Superior temporal gyrus (tissue), 1 donor: Measurements from ENCODE around the gene RNF150.
A peak's percentile ranks its signal among the peaks of the same experiment; 100 is the strongest.

Experiments
- DNase-seq: peaks from one replicate; pipeline ENCODE4 v3.0.0-alpha.2; 2016; ENCODE audit errors: extremely low spot score

The RNF150 gene

GRCh38 chr4:140865253-140866217, 267.7 kb downstream of the RNF150 start:
- no peak for DNase-seq

- DNase-seq, result no peak
Observed at GRCh38 chr4:140863197-140863596, 270.1 kb downstream of the RNF150 start.

GRCh38 chr4:140862177-140862442, 271.2 kb downstream of the RNF150 start:
- no peak for DNase-seq

GRCh38 chr4:140861359-140862176, 271.7 kb downstream of the RNF150 start:
- DNase-seq, result peak; percentile 95

- DNase-seq, result no peak
Observed at GRCh38 chr4:140858897-140859296, 274.4 kb downstream of the RNF150 start.

- DNase-seq, result no peak
Observed at GRCh38 chr4:140857111-140857510, 276.2 kb downstream of the RNF150 start.

- DNase-seq, result no peak
Observed at GRCh38 chr4:140856621-140857062, 276.6 kb downstream of the RNF150 start.

GRCh38 chr4:140854168-140854567, 279.1 kb downstream of the RNF150 start:
- DNase-seq, result no peak

- no peak for DNase-seq
Observed at GRCh38 chr4:140851804-140852203, 281.5 kb downstream of the RNF150 start.

GRCh38 chr4:140851032-140851636, 282.1 kb downstream of the RNF150 start:
- DNase-seq, result peak; percentile 86

- DNase-seq, result no peak
Observed at GRCh38 chr4:140849526-140849925, 283.7 kb downstream of the RNF150 start.

- no peak for DNase-seq
Observed at GRCh38 chr4:140846736-140847135, 286.5 kb downstream of the RNF150 start.

GRCh38 chr4:140844061-140844460, 289.2 kb downstream of the RNF150 start:
- no peak for DNase-seq

- DNase-seq, result no peak
Observed at GRCh38 chr4:140841186-140841585, 292.1 kb downstream of the RNF150 start.

GRCh38 chr4:140839888-140840790, 293.1 kb downstream of the RNF150 start:
- DNase-seq, result no peak

- DNase-seq, result no peak
Observed at GRCh38 chr4:140839406-140839805, 293.9 kb downstream of the RNF150 start.

- DNase-seq, result no peak
Observed at GRCh38 chr4:140837736-140838135, 295.5 kb downstream of the RNF150 start.

- no peak for DNase-seq
Observed at GRCh38 chr4:140834839-140835495, 298.3 kb downstream of the RNF150 start.

GRCh38 chr4:140833280-140833679, 300.0 kb downstream of the RNF150 start:
- DNase-seq, result no peak

- no peak for DNase-seq
Observed at GRCh38 chr4:140829825-140830224, 303.4 kb downstream of the RNF150 start.

GRCh38 chr4:140826701-140827027, 306.6 kb downstream of the RNF150 start:
- no peak for DNase-seq
